Keratinocyte (primary cell): ENCODE data around the gene LEMD1. TPM values are rescaled to one million over a fixed set of nuclear protein-coding genes. Genes with fewer than 3 reads are reported as not detected.

Source experiments
- DNase-seq: peaks from one replicate; pipeline ENCODE4 v3.0.0-alpha.2; 2011; ENCODE audit warnings: low read depth, missing footprints, low spot score
- FAIRE-seq: peaks from 2 replicates; lab custom pipeline; 2011; peaks lifted over from hg19 to GRCh38; lab: Jason Lieb, UNC
- H2AFZ ChIP-seq: 2 replicates; pipeline ENCODE4 v1.6.0; 2012; ENCODE audit warnings: low read length, control low read depth, inconsistent platforms; ENCODE audit not compliant: control insufficient read depth
- H3K27ac ChIP-seq: 2 replicates; pipeline ENCODE4 v1.5.1; 2011; ENCODE audit warnings: low read length; ENCODE audit not compliant: control insufficient read depth, insufficient read depth
- H3K27me3 ChIP-seq: 3 replicates; pipeline ENCODE4 v1.6.0; 2011; ENCODE audit warnings: low read length; ENCODE audit not compliant: control insufficient read depth, insufficient read depth; ENCODE audit errors: extremely low read depth
- H3K36me3 ChIP-seq, 2 experiments: 2 replicates in 1 of 2; 3 replicates in 1 of 2; pipeline ENCODE4 v1.5.1; 2011; ENCODE audit warnings: low read length in 2 of 2, mild to moderate bottlenecking in 1 of 2; ENCODE audit not compliant: control insufficient read depth in 2 of 2, insufficient read depth in 2 of 2; ENCODE audit errors: extremely low read depth in 1 of 2
- H3K4me1 ChIP-seq: 3 replicates; pipeline ENCODE4 v1.5.1; 2011; ENCODE audit warnings: low read length; ENCODE audit not compliant: control insufficient read depth, insufficient read depth; ENCODE audit errors: extremely low read depth
- H3K4me2 ChIP-seq: 3 replicates; pipeline ENCODE4 v1.6.0; 2011; ENCODE audit warnings: low read depth, low read length; ENCODE audit not compliant: control insufficient read depth, insufficient read depth; ENCODE audit errors: extremely low read depth
- H3K4me3 ChIP-seq, 3 experiments: fragments of 200-600 bp in 1 of 3; sonication (generic) in 1 of 3; 2 replicates in 2 of 3; 3 replicates in 1 of 3; pipeline ENCODE4 v1.5.1; 2011 to 2016; ENCODE audit warnings: low read length in 3 of 3, mild to moderate bottlenecking in 3 of 3, control low read depth in 2 of 3, inconsistent platforms in 1 of 3, low read depth in 1 of 3, mixed read lengths in 1 of 3, mixed run types in 1 of 3, moderate library complexity in 1 of 3; ENCODE audit not compliant: control insufficient read depth in 2 of 3, insufficient read depth in 2 of 3; ENCODE audit errors: extremely low read depth in 1 of 3
- H3K79me2 ChIP-seq: 2 replicates; pipeline ENCODE4 v1.6.0; 2012; ENCODE audit warnings: low read length; ENCODE audit not compliant: control insufficient read depth, insufficient read depth
- H3K9ac ChIP-seq: 3 replicates; pipeline ENCODE4 v1.6.0; 2011; ENCODE audit warnings: low read length; ENCODE audit not compliant: control insufficient read depth, insufficient read depth; ENCODE audit errors: extremely low read depth
- H3K9me1 ChIP-seq: 3 replicates; pipeline ENCODE4 v1.6.0; 2011; ENCODE audit warnings: low read length; ENCODE audit not compliant: control insufficient read depth, insufficient read depth; ENCODE audit errors: extremely low read depth
- H3K9me3 ChIP-seq: 2 replicates; pipeline ENCODE4 v1.5.1; 2012; ENCODE audit warnings: low read depth, low read length; ENCODE audit not compliant: control insufficient read depth
- H4K20me1 ChIP-seq: 3 replicates; pipeline ENCODE4 v1.6.0; 2011; ENCODE audit warnings: low read length; ENCODE audit not compliant: control insufficient read depth, insufficient read depth; ENCODE audit errors: extremely low read depth
- EZH2 ChIP-seq: IDR thresholded peaks from one replicate; pipeline ENCODE4 v1.6.1; 2012; ENCODE audit warnings: inconsistent platforms, mild to moderate bottlenecking, low read length, moderate library complexity
- dilution Hi-C: fragments of 300-500 bp; cut with MboI; formaldehyde crosslinking; loops from one replicate; pipeline ENCODE4 v1.7.0; 2020; ENCODE audit warnings: low sequenced_read_pairs; ENCODE audit not compliant: extremely low pct_ligation_motif_present
- polyA plus RNA-seq, 5 experiments: library from polyadenylated mRNA; depleted of rRNA in 3 of 5; stranded (reverse) in 3 of 5; stranded (forward) in 1 of 5; unstranded in 1 of 5; fragments of >200 nt; gene quantifications; 1 replicate in 1 of 5; 2 replicates in 3 of 5; 3 replicates in 1 of 5; pipeline versions ENCODE4 v1.2.1 to v1.2.3, GENCODE V29; 2011 to 2012; ENCODE audit warnings: missing spikeins in 2 of 5, low read depth in 1 of 5, low replicate concordance in 1 of 5
- TF ChIP-seq, protein P1 (sequence below), 3 experiments: IDR thresholded peaks in 1 of 3; conservative IDR thresholded peaks in 1 of 3; optimal IDR thresholded peaks in 1 of 3; 2 replicates in 2 of 3; 3 replicates in 1 of 3; pipeline versions ENCODE3 to v1.5.1; 2011; ENCODE audit warnings: low read length in 3 of 3, mild to moderate bottlenecking in 3 of 3, moderate library complexity in 2 of 3, control low read depth in 1 of 3, inconsistent platforms in 1 of 3; ENCODE audit not compliant: insufficient read depth in 2 of 3; ENCODE audit errors: extremely low read depth in 1 of 3

Gene LEMD1
- polyA plus RNA-seq, 1 donor (not counting 4 experiments of a cell fraction or from before 2014, with no cell fraction given): 1.9 TPM

DNA sequence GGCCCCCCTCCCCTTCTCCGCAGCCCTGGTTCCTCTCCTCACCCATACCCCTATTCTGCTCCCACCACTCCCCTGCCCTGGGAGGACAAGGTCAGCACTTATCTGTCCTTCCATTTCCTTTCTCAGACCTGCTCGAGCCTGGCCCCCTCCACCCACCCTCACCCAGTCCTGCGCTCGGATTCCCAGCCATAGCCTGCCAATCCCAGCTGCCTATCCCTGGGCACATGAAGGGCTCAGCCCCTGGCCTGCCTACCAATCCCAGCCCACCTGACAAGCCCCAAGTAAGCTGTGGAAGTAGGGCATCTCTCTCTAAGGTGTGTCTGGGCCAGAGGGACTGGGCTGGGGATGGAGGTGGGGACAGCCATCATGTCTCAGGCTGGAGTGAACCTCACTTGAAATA lies 28.6 kb upstream of the LEMD1 start:
- peaks cover 58% of the 10 kb centered on the region for H3K4me1 ChIP-seq
- no peak for TF ChIP-seq EZH2
- TF ChIP-seq, protein P1, sequence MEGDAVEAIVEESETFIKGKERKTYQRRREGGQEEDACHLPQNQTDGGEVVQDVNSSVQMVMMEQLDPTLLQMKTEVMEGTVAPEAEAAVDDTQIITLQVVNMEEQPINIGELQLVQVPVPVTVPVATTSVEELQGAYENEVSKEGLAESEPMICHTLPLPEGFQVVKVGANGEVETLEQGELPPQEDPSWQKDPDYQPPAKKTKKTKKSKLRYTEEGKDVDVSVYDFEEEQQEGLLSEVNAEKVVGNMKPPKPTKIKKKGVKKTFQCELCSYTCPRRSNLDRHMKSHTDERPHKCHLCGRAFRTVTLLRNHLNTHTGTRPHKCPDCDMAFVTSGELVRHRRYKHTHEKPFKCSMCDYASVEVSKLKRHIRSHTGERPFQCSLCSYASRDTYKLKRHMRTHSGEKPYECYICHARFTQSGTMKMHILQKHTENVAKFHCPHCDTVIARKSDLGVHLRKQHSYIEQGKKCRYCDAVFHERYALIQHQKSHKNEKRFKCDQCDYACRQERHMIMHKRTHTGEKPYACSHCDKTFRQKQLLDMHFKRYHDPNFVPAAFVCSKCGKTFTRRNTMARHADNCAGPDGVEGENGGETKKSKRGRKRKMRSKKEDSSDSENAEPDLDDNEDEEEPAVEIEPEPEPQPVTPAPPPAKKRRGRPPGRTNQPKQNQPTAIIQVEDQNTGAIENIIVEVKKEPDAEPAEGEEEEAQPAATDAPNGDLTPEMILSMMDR (optimal IDR thresholded peaks at IDR 0.05 in 1 of 3, IDR thresholded peaks at IDR 0.05 in 1 of 3, conservative IDR thresholded peaks at IDR 0.05 in 1 of 3; ENCODE audit: extremely low read depth in 1 of 3, insufficient read depth in 2 of 3, low read length in 3 of 3): no peak

DNA sequence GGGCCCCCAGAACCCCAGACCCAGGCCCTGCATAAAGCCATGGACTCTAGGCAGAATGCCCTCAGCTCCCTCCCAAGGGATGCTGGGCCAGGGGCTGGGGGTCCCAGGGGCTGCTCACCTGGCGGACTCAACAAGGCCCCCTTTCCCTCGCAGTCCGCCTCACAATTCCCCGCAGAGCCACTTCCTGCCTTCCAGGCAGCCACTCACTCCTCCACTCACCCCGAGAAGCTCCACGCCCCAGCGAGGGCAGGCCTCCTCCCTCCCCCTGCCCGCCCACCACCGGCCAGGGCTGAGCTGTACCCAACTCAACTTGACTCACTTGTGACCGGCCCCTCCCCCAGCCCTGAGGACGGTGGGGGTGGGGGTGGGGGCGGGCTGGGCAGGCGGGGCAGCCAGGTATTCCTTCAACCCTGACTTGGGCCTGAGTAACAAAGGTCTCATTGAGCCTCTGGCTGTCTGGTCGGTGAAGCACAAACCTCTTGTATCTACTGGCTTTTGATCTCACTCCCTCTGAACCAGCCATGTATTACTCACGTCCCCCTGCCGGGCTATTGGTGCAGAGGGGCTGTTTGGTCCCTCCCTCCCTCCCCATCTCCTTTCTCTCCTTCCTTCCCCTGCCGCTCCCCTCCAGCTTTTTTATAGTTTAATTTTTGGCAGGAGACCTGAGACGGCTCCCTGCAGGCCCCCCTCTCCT lies 28.0 kb upstream of the LEMD1 start:
- no peaks in the 10 kb centered on the region for H3K9me3 ChIP-seq
- TF ChIP-seq, protein P1 (optimal IDR thresholded peaks at IDR 0.05 in 1 of 3, IDR thresholded peaks at IDR 0.05 in 1 of 3, conservative IDR thresholded peaks at IDR 0.05 in 1 of 3; ENCODE audit: extremely low read depth in 1 of 3, insufficient read depth in 2 of 3, low read length in 3 of 3): no peak
- DNase-seq: peak; percentile 98
- H3K4me1 ChIP-seq: peaks cover 61% of the 10 kb centered on the region
- peaks cover 9 to 21% of the 10 kb centered on the region in 2 experiments for H3K36me3 ChIP-seq
- peaks cover 5% of the 10 kb centered on the region for H3K27me3 ChIP-seq
- H3K9me1 ChIP-seq: no peaks in the 10 kb centered on the region
- H3K9ac ChIP-seq: peak overlapping the region; percentile 97
- peaks cover 49% of the 10 kb centered on the region for H3K79me2 ChIP-seq
- H4K20me1 ChIP-seq: peaks cover 8% of the 10 kb centered on the region
- H3K27ac ChIP-seq: peak overlapping the region; percentile 88
- dilution Hi-C loops: no loop called here
- FAIRE-seq: peak; percentile 90
- H3K4me3 ChIP-seq: peak overlapping the region; percentile 74 to 88 (median 87)
- H3K4me2 ChIP-seq: peak overlapping the region; percentile 84
- H2AFZ ChIP-seq: peak overlapping the region; percentile 62

More for the DNA sequence above, 28.6 kb upstream of the LEMD1 start:
- peak overlapping the region; percentile 88 for H3K27ac ChIP-seq
- H4K20me1 ChIP-seq: peaks cover 8% of the 10 kb centered on the region
- no peaks in the 10 kb centered on the region for H3K9me3 ChIP-seq
- H3K9me1 ChIP-seq: no peaks in the 10 kb centered on the region
- peak overlapping the region; percentile 79 for H3K4me2 ChIP-seq
- FAIRE-seq: no peak
- H3K9ac ChIP-seq: peak overlapping the region; percentile 72
- H3K4me3 ChIP-seq: peak overlapping the region; percentile 7 to 56 (median 54)
- H3K36me3 ChIP-seq: peaks cover 9 to 20% of the 10 kb centered on the region in 2 experiments
- peaks cover 10% of the 10 kb centered on the region for H3K27me3 ChIP-seq
- DNase-seq: no peak
- peak overlapping the region; percentile 62 for H2AFZ ChIP-seq
- peaks cover 43% of the 10 kb centered on the region for H3K79me2 ChIP-seq
- dilution Hi-C loops: no loop called here
